ENCODE measurements around the gene PITPNM3.
"Not testable (repeated sequence)": the region's sequence is repeated elsewhere in the genome, so short reads cannot be mapped to it uniquely, and the experiment has no call there.

The PITPNM3 gene

GRCh38 chr17:6574687-6575595, 18.6 kb upstream of the PITPNM3 start:
- DNase-seq = no peak

DNA sequence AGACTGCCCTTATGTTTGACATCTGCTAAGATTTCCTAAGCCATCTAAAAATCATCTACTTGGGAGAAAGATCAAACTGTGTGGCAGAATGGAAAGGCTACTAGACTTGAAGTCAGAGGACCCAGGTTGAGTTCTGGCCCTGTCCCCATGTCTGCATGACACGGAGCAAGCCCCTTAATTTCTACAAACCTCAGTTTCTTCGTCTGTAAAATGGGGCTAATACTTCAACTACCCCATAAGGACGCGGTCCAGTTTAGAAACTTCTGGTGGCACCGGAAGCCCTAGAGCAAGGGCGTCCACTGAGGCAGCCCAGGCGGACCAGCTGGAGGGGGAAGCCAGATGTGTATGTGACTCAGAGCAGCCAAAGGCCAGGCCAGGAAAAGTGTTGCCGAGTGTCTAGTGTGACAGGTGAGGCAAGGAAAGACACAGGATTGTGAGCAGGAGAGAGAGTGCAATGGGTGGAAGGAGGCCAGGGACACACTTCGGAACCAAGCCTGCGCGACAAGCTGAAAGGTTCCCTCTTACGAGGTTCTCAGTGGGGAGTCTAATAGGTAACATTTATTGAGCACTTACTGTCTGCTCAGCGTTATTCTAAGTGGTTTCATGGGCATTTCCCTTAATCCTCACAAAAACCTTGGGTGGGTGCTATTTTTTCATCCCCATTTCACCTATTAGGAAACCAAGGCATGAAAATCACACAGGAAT, 17.8 kb upstream of the PITPNM3 start:
- DNase-seq = no peak

- DNase-seq = not testable (repeated sequence)
Observed at GRCh38 chr17:6573495-6573894, 17.1 kb upstream of the PITPNM3 start.

- DNase-seq = no peak
Observed at GRCh38 chr17:6572972-6573370, 16.6 kb upstream of the PITPNM3 start.

- no peak for DNase-seq
Observed at GRCh38 chr17:6571452-6571781, 15.1 kb upstream of the PITPNM3 start.

DNA sequence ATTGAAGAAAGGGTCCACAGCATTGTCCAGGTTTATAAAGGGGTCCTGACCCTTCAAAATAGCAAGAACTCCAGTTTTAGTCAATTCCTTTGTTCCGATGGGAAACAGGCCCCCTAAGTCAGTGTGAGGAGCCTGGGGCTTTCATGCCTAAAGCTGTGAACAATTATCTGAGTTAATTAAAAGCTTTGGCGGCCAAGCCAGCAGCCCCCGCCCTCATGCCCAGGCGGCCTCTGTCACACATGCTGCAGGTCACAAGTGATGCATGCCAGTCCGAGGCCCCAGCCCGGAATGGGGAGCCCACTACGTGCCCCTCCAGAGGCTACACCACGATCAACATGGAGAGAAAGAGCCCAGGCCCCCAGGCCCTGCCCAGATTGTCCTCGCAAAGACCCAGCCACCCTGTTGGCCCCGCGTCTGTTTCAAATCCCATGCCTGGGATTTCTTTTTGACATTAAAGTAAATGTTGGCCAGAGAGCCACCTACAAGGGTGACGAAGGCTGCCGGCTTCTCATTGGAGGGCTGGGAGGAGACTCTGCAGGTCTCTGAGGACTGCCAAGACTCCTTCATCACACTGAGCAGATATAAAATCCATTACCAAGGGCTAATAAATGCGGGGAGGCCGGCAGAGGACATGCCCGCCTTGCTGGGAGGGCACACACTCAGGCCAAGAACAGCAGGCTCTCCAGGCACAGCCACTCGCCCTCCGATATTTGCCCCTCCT, 14.5 kb upstream of the PITPNM3 start:
- DNase-seq = peak; percentile 61

DNA sequence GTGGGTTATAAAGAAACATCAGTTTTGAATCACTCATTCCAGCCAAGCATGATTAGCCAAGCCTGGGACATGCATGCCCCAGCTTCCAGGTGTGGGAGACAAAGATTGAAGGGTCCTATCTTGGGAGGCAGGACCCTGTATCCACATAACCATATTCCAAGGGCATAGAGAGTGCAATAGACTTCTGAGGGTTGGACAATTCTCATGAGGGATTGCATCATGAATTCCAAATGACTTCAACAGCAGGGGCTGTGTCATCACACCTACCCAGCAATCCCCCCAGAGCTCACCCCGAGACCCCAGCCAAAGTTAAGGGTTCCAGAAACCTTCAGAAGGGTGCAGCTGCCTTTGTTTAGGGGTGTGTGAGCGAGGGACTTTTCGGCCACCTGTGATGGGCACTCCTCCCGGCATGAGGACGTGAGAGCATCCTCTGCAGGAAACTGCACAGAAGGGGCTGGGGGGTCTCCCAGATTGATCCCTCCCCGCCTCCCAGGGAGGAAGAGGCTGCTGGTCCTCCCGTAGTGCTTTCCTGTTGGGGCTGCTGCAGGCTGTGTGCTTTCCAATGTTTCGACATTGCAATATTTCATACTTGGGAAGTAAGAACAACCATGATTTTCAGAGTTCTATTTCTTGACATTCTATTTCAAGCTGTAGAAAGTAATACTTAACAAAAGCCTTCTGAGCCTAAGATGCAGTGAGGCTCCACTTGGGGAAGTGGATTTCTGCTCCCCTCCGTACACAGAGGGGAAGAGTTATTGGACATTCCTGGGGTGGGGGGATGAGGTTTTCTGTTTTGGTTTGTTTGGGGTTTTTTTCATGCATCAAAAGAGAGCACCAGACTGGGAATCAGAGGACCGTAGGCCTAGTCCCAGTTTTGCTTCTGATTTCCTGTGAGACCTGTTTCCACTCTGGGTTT, 13.3 kb upstream of the PITPNM3 start:
- no peak for DNase-seq

DNA sequence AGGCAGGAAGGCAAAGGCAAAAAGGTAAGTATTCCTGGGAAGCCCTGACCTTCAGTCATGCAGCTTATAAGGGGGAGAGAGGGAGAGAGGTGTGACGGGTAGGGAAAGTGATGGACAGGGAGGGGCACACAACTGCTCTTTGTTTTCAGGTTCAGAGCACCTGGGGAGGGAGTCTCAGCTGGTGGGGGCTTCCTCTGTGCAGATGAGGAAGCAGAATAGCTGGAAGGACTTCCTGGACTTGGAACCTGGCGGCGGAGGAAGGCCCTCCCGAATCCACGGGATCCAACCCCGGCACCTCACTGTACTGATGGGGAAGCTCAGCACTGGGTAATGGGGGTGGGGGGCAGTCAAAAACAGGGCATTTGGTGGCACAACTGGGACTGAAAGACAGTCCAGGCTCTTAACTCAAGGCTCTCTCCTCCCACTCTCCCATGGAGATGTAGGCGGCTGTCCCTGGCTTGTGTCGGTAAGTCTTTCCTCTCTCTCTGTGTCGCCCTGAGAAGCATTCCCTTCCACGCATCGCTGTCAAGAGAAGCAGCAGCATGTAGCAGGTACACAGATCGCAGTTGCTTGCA, 11.9 kb upstream of the PITPNM3 start:
- no peak for DNase-seq

DNA sequence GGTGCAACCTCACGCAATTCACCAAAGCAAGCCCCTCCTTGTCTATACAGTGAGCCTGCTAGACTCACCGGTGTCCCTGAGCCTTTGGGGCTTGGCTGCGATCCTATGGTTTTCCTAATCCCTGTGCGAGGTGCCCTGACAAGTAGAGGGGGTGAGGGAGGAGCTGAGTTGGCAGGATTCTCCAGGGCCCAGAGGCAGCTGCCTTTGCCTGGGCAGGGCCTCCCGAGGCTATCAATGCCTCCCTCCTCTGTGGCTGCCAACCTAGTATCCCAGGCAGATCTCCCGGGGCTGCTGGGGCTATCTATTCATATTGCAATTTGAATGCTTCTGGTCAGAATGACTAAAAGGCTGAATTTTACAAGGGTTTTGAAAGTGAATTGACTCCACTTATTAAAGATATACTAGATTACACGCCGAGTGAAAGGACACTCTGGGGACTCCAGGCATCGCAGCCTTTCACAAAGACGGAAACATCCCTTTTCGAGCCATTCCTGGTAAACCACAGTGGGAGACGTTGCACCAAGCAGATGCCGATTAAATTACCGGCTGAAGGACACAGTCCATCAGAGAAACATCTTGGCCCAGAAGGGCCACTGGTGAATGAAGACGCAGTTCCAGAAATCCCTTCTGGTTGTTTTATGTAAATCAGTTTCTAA, 11.3 kb upstream of the PITPNM3 start:
- DNase-seq = peak; percentile 35

DNA sequence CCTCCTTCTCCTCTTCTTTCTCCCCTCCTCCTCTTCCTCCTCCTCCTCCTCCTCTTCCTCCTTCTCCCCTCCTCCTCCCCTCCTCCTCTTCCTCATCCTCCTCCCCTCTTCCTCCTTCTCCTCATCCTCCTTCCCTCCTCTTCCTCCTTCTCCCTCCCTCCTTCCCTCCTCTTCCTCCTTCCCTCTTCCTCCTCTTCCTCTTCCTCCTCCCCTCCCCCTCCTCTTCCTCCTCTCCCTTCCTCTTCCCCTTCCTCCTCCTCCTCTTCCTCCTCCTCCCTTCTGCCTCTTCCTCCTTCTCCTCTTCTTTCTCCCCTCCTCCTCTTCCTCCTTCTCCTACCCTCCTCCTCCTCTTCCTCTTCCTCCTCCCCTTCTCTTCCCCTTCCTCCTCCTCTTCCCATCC, 5.1 kb upstream of the PITPNM3 start:
- DNase-seq = no peak

DNA sequence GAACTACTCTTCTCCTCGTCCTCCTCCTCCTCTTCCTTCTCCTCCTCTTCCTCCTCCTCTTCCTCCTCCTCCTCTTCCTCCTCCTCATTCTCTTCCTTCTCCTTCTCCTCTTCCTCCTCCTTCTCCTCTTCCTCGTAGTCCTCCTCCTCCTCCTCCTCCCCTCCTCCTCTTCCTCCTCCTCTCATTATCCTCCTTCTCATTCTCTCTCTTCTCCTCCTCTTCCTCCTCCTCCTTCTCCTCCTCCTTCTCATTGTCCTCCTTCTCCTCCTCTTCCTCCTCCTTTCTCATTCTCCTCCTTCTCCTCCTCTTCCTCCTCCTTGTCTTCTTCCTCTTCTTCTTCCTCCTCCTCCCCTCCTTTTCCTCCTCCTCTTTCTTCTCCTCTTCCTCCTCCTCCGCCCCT, 4.1 kb upstream of the PITPNM3 start:
- no peak for DNase-seq

DNA sequence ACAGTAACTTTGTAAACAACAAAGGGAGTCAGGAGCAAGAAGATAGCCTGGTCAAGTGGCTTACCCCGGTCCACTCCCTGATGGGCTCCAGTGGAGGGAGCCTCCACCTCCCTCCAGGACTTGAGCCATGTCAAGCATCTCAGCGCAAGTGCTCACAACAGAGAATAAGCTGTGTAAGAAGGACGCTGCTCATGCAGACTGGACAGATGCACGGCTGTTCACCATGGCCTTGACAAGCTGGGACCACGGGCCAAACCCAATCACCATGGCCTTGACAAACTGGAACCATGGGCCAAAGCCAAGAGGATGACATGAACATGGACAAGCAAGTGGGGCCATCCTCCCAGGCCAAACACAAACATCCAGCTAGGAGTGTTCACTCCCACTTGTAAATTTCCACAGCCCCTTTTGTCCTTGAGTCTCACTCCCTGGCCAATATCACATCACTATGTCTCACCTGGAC, 3.4 kb upstream of the PITPNM3 start:
- no peak for DNase-seq

DNA sequence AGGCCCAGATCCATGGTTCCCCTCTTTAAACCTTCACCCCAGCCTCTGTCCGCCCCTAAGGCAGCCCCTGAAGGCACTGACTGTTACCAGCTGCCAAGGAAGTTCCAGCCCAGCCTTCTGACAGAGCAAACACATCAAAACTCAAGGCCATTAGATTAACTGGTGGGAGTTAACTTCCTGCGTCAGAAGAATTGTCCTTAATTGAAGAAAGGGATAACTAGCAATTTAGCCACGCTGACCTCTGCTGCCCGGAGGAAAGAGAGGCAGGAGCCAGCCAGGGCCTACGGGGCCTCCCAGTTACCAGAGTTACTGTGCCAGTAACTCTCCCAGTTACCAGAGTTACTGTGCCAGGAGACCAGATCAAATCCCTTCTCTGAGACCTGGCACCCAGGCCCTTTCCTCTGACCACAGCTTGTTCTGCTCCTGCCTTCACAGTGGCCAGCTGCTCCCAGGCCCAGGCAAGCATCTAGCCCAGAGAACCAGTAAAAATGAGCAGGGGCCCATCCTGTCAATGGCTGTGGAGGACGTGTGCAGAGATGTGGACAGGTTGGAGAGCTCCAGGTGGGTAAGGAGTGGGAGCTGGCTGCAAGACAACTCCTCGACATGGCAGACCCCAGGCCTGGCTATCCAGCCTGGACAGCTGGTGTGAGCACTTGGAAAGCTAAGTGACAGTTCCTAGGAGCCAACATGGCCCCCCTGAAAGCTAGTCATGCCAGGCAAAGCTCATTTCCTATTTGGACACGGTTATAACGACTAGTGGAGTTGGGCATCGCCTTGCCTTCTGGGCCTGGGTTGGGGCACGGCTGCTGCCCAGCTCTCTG, 2.8 kb upstream of the PITPNM3 start:
- DNase-seq = no peak

DNA sequence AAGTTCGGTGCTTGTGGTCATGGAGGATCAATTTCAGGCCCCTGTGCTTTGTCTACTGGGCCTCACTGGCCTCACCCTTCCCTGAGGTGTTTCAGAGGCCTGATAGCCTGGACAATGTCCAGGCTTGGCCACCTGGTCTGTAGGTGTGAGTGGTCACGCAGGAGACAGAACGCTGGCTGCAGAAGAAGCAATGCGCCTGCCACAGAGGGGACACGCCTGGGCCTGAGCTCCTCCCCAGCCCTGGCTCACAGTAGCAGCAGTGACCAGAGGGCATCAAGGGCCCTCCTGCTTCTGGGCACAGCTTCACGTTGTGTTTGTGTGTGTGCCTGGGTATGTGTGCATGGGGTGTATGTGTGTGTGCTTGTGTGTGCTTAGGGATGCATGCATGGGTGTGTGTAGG, 1.9 kb upstream of the PITPNM3 start:
- no peak for DNase-seq

- DNase-seq = no peak
Observed at GRCh38 chr17:6557040-6557438, 684 bp upstream of the PITPNM3 start.

DNA sequence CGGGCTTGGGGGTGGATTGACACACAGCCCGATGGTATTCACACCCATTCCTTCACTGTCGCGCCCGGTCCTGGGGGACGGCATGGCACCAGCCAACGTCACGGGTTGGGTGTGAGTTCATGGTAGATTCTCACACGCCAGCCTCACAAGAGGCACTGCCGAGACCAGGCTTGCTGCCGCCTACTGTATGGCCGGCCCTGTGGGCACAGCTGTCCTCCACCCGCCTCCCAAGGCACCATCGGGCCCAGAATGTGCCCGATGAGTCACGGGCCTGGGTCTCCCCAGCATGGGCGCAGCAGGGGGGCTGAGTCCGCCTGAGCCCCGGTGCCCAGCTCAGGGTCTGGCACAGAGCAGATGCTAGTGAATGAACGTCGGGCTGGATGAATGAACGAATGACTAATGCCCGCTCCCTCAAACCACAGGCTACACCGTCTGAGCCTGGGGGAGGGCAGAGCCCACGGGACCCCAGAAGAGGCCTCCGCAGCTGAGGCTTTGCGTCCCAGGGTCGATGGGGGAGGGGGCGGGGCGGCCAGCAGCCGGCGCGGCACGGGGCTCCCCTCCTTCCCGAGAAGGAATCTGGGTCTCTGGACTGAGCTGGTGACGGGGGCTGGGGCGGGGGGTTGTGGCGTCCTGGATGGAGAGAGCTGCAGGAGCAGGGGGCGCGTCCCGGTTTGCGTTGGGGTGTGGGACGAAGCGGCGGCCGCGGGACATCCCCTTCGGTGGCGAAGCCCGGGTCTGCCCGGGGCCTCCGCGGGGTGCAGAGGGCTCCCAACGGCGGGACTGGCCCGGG, 829 bp downstream of the PITPNM3 start:
- no peak for DNase-seq

DNA sequence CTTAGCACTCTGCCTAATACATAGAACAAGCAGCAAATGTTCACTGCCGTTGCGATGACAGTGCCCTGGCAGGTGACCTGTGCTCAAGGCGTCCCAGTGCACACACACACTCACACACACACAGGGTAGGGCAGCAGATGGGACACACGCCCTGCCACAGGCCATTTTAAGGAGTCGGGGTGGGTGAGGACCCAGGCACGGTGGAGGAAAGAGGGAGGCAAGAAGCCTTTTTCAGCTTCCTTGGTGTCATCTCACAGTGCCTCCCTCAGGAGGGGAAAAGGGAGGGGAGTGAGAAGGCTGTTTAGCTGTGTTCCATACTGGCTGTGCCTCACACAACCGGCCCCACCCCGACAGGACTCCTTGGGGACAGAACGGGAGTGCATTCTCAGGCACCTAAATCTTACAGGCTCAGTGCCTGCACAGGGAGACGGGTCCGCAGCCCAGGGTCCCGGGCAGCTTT, 1.5 kb downstream of the PITPNM3 start:
- DNase-seq = peak; percentile 18

- DNase-seq = no peak
Observed at GRCh38 chr17:6554342-6554741, 2.0 kb downstream of the PITPNM3 start.

- no peak for DNase-seq
Observed at GRCh38 chr17:6551869-6552531, 4.4 kb downstream of the PITPNM3 start.
